SK-N-SH (cell line): ENCODE results near the gene PPP1R3F.
"Not testable (repeated sequence)": the region's sequence is repeated elsewhere in the genome, so short reads cannot be mapped to it uniquely, and the experiment has no call there.

ENCODE experiments used
- CTCF ChIP-seq: fragments of 200-600 bp; sonication (generic); IDR thresholded peaks from 2 replicates; pipeline ENCODE4 v1.6.1; 2017; ENCODE audit warnings: antibody characterized with exemption, mild to moderate bottlenecking, moderate library complexity
- IRF3 ChIP-seq: fragments of 150-350 bp; IDR thresholded peaks from 2 replicates; pipeline ENCODE4 v1.6.1; 2016; ENCODE audit warnings: mild to moderate bottlenecking, low read depth, low read length
- RAD21 ChIP-seq: IDR thresholded peaks from 2 replicates; pipeline ENCODE4 v1.6.1; 2012; ENCODE audit warnings: mild to moderate bottlenecking, low read length
- TF ChIP-seq, protein P1 (sequence below): IDR thresholded peaks from 2 replicates; pipeline ENCODE4 v1.4.0; 2012; ENCODE audit warnings: low read depth

GRCh38 chrX:49331841-49332240 is 62.2 kb downstream of the PPP1R3F start:
- not testable (repeated sequence) for TF ChIP-seq RAD21, IRF3, CTCF
- TF ChIP-seq, protein P1, sequence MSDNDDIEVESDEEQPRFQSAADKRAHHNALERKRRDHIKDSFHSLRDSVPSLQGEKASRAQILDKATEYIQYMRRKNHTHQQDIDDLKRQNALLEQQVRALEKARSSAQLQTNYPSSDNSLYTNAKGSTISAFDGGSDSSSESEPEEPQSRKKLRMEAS = not testable (repeated sequence)
